ENCODE results near the gene SAP30L.

DNA sequence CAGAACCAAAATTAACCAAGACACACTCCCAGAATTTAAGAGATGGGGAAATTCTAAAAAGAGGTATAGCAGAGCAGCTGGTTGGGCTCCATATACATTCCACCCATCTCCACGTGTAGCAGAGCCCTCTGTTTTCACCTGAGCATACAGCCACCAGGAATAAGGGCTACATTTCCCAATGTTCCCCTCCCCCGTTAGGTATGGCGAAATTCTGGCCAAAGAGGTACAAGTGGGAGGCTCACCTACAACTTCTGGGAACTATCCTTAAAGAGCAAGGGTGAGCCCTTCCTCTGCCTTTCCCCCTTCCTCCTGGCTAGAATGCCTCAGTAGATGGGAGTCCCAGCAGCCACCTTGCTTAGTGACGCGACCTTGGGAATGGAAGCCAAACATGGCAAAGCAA lies 5.3 kb upstream of the SAP30L start:
- TF ChIP-seq EP300 (IDR thresholded peaks at IDR 0.05): no peak
- TF ChIP-seq CTCF (IDR thresholded peaks at IDR 0.05): no peak
- TF ChIP-seq POLR2A (IDR thresholded peaks at IDR 0.05): no peak

Data from sigmoid colon (tissue), 4 donors.